ENCODE measurements around the gene CASP10.

The CASP10 gene

GRCh38 chr2:201200345-201200744 lies 17.4 kb downstream of the CASP10 start:
- no peak for DNase-seq

- DNase-seq: no peak
These were observed 18.4 kb downstream of the CASP10 start for GRCh38 chr2:201201371-201201770.

- no peak for DNase-seq
These were observed 21.1 kb downstream of the CASP10 start for GRCh38 chr2:201203916-201204654.

GRCh38 chr2:201204655-201205514 lies 21.9 kb downstream of the CASP10 start:
- no peak for DNase-seq

GRCh38 chr2:201205515-201205849 lies 22.5 kb downstream of the CASP10 start:
- DNase-seq: no peak

- no peak for DNase-seq
These were observed 25.8 kb downstream of the CASP10 start for GRCh38 chr2:201208563-201209252.

- DNase-seq: no peak
These were observed 33.0 kb downstream of the CASP10 start for GRCh38 chr2:201215963-201216362.

- DNase-seq: no peak
These were observed 34.0 kb downstream of the CASP10 start for GRCh38 chr2:201216918-201217317.

GRCh38 chr2:201218780-201219179 lies 35.8 kb downstream of the CASP10 start:
- no peak for DNase-seq

- DNase-seq: no peak
These were observed 36.6 kb downstream of the CASP10 start for GRCh38 chr2:201219328-201220096.

GRCh38 chr2:201220102-201220570 lies 37.2 kb downstream of the CASP10 start:
- peak; percentile 13 for DNase-seq

- DNase-seq: no peak
These were observed 40.4 kb downstream of the CASP10 start for GRCh38 chr2:201223089-201224073.

GRCh38 chr2:201228271-201228911 lies 45.5 kb downstream of the CASP10 start:
- peak; percentile 19 for DNase-seq

GRCh38 chr2:201228912-201229290 lies 46.0 kb downstream of the CASP10 start:
- no peak for DNase-seq

- DNase-seq: peak; percentile 94
These were observed 49.0 kb downstream of the CASP10 start for GRCh38 chr2:201231781-201232466.

GRCh38 chr2:201232467-201232815 lies 49.5 kb downstream of the CASP10 start:
- no peak for DNase-seq

- peak; percentile 90 for DNase-seq
These were observed 50.4 kb downstream of the CASP10 start for GRCh38 chr2:201233192-201233811.

GRCh38 chr2:201233812-201234662 lies 51.1 kb downstream of the CASP10 start:
- DNase-seq: peak; percentile 22

- no peak for DNase-seq
These were observed 51.8 kb downstream of the CASP10 start for GRCh38 chr2:201234663-201235135.

Data from CD4-positive, alpha-beta T cell treated with Interleukin-21 for 1 hour (primary cell).